HCEC 1CT (cell line): ENCODE data around the gene FATE1.

Experiments used
- DNase-seq: peaks from one replicate; pipeline ENCODE4 v3.0.0-alpha.2; 2017

The FATE1 gene

GRCh38 chrX:151745651-151746050, 29.8 kb downstream of the FATE1 start:
- DNase-seq = no peak

- DNase-seq = no peak
Observed at GRCh38 chrX:151746502-151746901, 30.7 kb downstream of the FATE1 start.

GRCh38 chrX:151750511-151750910, 34.7 kb downstream of the FATE1 start:
- no peak for DNase-seq

GRCh38 chrX:151752847-151753246, 37.0 kb downstream of the FATE1 start:
- no peak for DNase-seq

- no peak for DNase-seq
Observed at GRCh38 chrX:151753313-151754046, 37.6 kb downstream of the FATE1 start.

GRCh38 chrX:151754047-151754429, 38.2 kb downstream of the FATE1 start:
- peak; percentile 30 for DNase-seq

- DNase-seq = no peak
Observed at GRCh38 chrX:151754641-151755215, 38.9 kb downstream of the FATE1 start.

- DNase-seq = no peak
Observed at GRCh38 chrX:151759041-151759708, 43.3 kb downstream of the FATE1 start.

- DNase-seq = no peak
Observed at GRCh38 chrX:151762802-151763201, 47.0 kb downstream of the FATE1 start.

- DNase-seq = no peak
Observed at GRCh38 chrX:151763711-151764110, 47.9 kb downstream of the FATE1 start.

GRCh38 chrX:151765026-151765425, 49.2 kb downstream of the FATE1 start:
- no peak for DNase-seq

GRCh38 chrX:151771726-151772125, 55.9 kb downstream of the FATE1 start:
- DNase-seq = no peak
